ENCODE data around the gene BCAS1.
A peak's percentile ranks its signal among the peaks of the same experiment; 100 is the strongest.

BCAS1 gene

DNA sequence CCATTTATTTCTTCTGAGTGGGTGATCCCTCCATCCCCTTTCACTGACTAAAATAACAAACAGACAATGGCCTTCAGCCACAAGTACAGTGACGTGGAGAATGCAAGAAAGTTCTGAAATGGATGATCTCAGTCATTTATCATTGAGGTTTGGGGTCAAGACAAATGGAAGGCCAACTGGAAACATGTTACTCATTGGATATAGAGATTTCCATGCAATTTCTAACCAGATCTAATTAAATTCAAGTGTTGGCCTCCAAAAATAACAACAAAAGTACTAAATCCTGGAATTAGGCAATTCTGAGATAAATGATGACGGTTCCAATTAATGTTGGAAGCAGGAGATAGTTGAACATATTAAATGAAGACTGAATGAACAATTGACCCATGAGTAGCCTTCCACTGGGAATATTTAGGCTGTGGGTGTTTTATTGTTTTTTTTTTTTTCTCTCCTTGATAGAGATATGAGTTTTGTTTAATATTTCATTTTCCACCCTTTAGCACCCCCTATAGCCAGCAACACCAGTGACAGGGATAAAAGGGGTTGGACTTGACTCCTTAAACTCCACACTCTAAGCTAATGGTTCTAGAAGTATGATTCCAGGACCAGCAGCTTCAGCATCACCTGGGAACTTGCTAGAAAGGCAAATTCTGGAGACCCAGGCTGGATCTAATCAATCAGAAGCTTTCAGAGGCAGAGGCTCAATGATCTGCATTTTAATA is 112.8 kb downstream of the BCAS1 start:
- peak in 1 of 2 experiments; percentile 13 for DNase-seq

- DNase-seq, result no peak
Observed at GRCh38 chr20:53956013-53956715, 114.2 kb downstream of the BCAS1 start.

DNA sequence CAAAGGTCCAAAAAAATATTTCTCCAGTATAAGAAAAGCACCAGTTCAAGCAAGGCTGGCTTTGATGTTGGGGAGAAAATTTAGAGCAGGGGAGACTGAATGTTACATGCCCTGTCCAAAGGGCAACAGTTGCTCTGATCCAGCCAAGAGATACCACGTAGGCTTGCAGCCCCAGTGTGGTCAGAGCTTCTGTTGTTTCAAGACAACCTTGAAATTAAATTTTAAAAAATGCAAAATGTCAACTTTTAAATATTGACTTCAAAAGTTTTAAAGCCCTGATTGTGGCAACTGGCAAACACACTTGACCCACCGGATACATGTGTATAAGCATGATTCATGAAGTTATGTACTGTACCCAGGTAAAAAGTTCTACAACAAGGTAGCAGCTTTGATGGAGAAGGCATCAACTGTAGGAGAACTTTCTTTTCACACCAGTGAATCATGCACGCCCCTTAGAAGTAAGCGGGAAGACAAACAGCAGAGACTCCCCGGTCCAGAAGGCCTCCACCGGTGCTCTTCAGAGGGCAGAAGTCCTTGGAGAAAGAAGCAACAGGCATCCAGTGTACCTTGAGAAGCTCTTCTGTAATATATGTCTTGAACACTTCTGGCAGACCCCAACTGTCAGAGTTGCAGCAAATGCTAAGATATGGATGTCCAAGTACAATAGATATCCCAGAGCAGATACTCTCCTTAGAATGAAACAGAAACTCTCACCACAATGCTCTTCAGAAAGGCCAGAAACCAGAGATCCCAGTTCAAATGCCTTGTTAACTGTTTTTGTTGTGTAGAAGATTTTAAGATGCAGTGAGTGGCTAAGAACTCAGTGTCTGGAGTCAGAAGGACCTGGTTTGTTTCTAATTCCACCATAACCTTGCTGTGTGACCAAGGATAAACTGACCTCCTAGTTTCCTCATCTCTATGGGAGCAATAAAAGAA is 115.4 kb downstream of the BCAS1 start:
- no peak for DNase-seq

- no peak for DNase-seq
Observed at GRCh38 chr20:53952528-53953096, 117.8 kb downstream of the BCAS1 start.

GRCh38 chr20:53950578-53950977 is 119.8 kb downstream of the BCAS1 start:
- no peak for DNase-seq

DNA sequence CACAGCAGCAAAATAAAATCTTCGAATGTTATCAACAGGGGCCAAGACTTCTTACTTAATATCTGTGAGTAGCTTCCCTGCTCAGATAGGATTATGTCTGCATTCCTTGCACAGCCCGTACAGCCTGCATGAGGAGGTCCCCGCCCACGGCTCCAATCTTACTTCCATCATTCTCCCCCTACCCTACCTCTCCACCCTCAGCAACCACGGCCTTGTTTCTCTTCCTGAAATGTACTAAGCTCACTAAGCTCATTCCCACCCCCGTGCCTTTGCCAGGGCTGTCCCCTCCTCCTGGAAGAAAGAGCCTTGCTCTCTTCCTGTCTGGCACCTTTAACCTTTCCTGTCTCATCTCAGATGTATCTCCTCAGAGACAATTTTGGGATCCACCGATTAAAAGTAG is 120.4 kb downstream of the BCAS1 start:
- DNase-seq, result no peak

- peak; percentile 47 to 89 for DNase-seq
Observed at GRCh38 chr20:53949319-53949839, 121.0 kb downstream of the BCAS1 start.

GRCh38 chr20:53948383-53949318 is 121.7 kb downstream of the BCAS1 start:
- DNase-seq, result no peak

- no peak for DNase-seq
Observed at GRCh38 chr20:53947501-53948195, 122.7 kb downstream of the BCAS1 start.

- no peak for DNase-seq
Observed at GRCh38 chr20:53946106-53946505, 124.3 kb downstream of the BCAS1 start.

DNA sequence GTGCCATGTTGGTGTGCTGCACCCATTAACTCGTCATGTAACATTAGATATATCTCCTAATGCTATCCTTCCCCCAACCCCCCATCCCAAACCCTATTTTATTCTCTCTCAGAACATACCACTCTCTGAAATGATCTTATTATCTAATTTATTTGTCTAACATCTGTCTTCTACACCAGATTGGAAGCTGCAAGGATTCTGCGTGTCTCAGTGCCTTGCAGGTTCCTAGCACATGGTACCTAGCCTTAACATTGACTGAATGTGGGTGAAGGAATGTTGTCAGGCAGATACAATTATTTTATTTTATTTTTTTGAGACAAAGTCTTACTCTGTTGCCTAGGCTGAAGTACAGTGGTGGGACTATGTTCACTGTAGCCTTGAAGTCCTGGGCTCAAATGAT is 124.9 kb downstream of the BCAS1 start:
- DNase-seq, result no peak

DNA sequence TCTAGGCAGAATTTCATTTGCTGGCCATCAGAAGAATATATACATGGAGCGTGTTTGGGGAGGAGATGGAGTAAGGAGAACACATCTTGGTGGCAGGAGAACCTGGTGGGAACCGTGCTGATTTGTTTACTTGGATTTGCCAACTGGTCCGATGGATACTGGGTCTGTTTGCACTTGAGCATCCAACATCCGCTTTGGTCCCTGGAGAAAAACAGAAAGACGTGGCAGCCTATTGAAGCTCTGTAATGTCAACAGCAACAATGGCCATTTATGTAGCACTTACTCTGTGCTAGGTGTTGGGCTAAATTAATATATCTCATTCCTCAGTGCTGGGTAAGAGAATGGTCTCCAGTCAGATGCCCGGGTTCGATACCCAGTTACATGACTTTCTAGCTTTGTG is 125.6 kb downstream of the BCAS1 start:
- DNase-seq, result no peak

DNA sequence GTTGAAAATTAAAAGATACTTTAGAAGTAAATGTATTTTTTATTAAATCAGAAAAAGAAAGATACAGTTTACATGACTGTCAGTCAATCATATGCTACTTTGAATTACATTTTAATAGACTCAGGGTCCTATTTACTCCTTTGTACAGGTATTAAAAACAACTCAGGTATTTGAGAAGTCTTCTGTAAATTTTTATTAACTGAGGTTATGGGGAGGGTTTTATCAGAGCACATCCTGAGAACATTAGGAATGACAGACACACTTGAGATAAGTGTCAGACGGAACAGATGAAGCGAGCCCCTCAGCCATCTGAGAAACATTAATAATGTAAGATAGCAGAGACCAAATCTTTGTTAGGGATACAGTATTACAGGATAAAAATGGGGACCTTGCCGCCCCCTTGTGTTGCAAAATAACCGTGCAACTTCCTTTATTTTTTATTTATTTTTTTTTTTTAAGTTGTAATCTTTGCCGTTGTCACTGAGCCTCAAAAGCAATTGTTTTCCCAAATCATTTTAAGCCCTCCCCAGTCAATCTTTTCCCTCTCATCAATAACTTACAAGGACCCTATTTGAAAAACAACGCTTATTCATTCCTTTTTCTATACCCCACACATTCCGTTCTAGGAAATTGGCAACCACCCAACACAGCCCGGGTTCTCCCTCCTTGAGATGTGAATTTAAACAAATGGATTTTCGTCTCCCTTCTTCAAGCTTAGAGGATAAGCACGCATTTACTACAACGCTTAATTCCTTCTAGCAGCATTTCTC is 126.7 kb downstream of the BCAS1 start:
- peak in 1 of 2 experiments; percentile 53 for DNase-seq

- no peak for DNase-seq
Observed at GRCh38 chr20:53942973-53943372, 127.4 kb downstream of the BCAS1 start.

DNA sequence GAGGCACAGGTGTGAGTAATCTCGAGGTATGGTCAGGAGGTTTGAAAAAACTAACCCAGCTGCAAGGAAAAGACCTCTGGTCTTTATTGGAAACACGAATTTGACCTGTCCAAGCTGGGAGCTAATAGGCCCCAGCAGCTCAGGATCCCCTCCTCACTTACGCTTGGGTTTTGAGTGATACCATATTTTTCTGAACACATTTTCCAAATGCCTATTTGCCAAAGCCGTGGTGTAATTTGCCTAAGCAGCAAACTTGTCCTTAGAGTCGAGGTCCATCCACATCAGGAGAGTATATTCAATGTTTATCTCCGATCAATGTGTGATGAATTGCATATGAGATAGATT is 128.0 kb downstream of the BCAS1 start:
- DNase-seq, result no peak

- DNase-seq, result no peak
Observed at GRCh38 chr20:53941680-53942471, 128.5 kb downstream of the BCAS1 start.

GRCh38 chr20:53940907-53941545 is 129.4 kb downstream of the BCAS1 start:
- DNase-seq, result peak in 1 of 2 experiments; percentile 55

- no peak for DNase-seq
Observed at GRCh38 chr20:53940360-53940702, 130.1 kb downstream of the BCAS1 start.
